GM19023 (cell line): Measurements from ENCODE around the gene ATR.
"Not testable (repeated sequence)": the region's sequence is repeated elsewhere in the genome, so short reads cannot be mapped to it uniquely, and the experiment has no call there.

Experiments used
- ATAC-seq: cut with Tn5 transposase; IDR thresholded peaks from one replicate; pipeline ENCODE4 v1.9.1; 2021; ENCODE audit warnings: mild to moderate bottlenecking, moderate library complexity; ENCODE audit not compliant: unreplicated experiment

The ATR gene

DNA sequence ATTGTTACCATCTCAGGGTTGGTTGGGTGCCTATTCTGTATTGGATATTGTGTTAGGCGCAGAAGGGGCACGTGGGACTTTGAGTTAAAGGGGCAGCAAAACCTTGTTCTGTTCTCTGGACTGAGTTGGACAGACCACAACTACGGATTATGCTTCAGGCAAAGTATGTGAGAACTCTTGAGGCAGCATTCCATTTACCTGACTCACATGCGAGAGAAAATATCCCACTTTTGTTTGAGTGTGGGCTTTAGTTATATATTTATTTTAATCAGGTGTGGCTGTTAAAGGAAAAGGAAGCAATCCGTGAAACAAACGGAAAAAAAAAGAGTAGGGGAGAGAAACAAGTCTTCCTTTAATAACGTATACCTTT is 17.0 kb upstream of the ATR start:
- no peak for ATAC-seq

DNA sequence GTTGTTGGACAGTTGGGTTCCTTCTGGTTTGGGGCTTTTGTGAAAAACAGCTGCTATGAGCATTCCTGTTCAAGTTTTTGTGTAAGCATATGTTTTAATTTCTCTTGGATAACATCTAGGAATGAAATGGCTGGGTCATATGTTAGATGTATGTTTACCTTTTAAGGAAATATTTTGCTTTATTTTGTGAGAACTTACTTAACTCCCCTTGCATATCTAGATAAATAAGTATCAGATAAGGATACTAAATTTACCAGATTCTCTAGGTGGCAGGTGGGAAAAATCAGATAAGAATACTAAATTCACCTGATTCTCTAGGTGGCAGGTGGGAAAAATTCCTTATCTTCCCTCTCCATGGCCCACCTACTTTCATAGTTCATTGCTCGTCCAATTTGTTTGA is 16.6 kb upstream of the ATR start:
- no peak for ATAC-seq

DNA sequence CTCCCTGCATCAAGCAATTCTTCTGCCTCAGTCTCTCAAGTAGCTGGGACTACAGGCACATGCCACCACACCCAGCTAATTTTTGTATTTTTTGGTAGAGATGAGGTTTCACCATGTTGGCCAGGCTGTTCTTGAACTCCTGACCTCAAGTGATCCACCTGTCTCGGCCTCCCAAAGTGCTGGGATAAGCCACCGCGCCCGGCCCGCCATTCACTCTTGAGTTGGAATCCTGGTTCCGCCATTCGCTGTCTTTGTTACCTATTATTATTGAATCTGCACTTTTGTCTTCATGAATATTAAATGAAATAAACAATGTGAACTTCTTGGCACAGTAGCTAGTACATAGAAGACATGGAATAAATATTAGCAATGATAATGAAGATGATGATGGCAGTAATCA is 13.7 kb upstream of the ATR start:
- ATAC-seq = not testable (repeated sequence)

DNA sequence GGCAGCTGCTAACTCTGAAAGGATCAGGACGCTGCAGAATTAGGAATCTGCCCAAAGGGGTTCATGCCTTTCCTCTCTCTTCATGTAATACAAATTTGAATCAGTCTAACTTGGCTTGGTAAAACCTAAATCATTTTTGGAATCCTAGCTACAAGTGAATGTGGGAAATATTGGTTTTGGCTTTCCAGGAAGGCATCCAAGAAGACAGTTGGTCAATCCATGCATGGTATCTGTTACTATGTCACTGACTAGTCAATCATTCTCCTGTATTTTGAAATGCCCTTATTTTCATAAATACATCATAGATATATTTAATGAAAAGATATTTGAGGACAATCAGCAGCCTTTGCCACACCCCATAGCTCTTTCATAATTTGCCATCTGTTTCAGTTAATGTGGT is 10.2 kb upstream of the ATR start:
- no peak for ATAC-seq

DNA sequence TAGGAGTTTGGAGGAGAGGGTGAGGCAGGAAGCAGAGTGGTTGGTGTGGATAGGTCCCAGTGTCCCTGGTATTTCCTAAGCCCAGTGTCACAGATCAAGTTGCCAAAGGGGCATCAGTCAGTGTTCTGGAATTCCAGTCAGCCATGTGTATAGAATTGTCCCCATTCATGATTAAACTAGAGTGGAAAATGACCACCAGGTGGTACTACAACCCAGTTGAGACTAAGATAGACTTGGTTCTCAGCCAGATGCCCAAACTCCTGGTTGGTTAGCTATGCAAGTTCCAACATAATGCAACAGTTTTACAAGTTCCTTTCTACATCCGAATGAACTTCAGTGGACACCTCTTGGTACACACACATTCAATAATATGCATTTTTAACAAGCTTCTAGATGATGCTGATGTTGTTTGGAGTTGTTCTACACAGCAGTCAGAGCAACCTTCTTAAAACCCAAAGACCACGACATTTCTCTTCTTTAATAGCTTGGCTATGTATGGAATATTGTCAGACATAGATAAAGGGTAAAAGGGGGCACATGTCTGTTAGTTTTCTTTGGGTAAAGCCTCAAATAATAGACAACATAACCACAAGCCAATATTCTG is 8.4 kb upstream of the ATR start:
- no peak for ATAC-seq

DNA sequence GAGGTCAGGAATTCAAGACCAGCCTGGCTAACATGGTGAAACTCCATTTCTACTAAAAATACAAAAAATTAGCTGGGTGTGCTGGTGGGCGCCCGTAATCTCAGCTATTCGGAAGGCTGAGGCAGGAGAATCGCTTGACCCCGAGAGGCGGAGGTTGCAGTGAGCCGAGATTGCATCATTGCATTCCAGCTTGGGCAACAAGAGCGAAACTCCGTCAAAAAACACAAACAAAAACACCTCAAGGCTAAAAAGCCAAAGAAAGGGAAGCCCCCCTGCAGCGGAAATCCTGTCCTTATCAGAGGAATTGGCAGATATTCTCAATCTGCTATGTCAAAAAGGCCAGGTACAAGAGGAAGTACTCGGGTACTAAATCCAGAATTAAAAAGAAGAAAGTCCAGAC is 2.5 kb upstream of the ATR start:
- ATAC-seq = not testable (repeated sequence)

DNA sequence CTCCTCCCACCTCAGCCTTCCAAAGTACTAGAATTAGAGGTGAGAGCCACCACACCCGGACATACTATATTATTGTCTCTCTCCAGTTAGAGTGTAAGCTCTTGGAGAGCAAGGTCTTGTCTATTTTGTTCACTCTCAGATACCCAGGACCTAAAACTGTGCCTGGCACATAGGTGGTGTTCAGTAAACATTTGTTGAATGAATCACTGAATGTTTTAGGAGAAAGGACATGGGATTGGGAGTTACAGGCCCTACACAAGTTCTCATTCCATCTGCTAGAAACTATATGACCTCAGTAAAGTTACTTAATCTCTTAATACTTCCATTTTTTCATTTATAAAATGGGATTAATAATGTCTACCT is 1.5 kb upstream of the ATR start:
- ATAC-seq = no peak

DNA sequence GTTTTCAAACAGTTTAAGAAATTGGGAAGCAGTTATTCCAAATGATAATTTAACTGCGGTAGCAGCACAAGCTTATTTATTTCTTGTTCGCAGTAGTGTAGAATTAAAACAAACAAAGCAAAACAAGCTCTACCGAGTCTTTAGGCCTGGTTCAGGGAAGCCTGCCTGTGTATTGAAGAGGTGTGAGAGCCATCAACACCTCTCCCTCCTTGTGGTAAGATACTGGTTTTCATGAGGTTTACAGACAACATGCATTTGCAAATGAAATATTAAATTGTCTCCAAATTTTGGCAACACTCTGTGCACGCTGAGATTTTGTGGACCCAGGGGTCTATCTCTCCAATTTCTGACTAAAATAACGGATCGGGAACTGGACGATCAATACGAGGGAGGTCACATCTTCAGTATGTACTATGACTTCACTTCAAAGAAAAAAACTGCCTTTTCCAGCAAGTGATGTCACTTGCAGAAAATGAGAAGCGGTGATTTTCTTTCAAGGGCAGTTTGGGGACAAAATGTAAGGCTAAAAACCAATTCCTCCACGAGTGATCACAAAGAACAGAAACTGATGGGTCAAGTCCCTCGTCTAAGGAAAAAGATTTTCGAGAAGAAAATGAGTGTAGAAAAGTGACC is 721 bp downstream of the ATR start:
- no peak for ATAC-seq

DNA sequence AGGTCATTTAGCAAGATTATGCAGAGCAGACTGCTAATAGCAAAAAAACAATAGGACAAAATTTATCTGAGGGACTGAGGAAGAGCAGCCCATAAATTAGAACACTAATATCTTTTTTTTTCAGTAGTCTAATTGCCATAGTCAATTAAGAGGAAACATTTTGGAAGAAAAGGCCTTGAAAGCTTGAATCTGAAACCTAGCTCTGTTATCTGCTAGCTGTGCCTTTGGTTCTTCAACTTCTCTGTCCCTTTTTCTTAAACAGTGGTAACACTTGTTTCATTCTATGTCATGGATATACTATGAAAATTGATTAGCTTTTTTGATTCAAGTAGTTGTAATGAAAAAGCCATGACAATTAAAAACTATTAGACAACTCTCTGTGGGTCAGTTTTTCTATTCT is 1.7 kb downstream of the ATR start:
- ATAC-seq = no peak

DNA sequence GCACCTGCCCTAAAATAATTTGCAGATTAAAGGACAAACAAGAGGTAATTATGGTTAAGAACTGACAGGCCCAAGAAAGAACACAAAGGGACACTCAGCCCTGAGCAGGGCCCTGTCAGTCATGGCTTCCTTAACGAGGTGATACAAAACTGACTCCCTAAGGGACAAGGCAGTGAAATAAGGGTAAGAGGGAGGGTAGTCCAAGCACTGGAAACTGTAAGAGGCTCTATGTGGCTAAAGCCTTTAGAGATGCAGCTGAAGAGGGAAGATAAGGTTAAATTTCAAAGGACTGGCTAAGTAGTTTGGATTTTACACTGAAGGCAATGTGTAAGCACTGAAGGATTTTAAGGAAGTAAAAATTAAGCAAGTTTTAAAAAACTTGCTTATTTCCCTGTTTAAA is 3.9 kb downstream of the ATR start:
- ATAC-seq = no peak

DNA sequence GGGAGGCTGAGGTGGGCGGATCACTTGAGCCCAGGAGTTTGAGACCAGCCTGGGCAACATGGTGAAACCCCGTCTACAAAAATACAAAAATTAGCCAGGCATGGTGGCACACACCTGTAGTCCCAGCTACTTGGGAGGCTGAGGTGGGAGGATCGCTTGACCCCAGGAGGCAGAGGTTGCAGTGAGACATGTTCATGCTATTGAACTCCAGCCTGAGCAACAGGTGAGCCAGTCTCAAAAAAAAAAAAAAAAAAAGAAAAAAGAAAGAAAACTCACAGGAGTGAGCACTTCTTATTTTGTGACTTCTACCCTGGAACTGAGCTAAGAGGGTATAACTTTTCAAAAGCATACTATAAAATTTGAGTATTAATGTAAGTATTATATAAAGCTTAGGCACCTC is 4.3 kb downstream of the ATR start:
- not testable (repeated sequence) for ATAC-seq

DNA sequence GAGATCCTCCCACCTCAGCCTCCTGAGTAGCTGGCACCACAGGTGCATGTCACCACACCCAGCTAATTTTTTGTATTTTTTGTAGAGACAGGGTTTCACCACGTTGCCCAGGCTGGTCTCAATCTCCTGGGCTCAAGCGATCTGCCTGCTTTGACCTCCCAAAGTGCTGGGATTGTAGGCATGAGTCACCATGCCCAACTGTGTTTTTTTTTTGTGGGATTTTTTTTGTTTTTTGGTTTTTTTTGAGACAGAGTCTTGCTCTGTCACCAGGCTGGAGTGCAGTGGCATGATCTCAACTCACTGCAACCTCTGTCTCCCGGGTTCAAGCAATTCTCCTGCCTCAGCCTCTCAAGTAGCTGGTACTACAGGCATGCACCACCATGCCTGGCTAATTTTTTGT is 9.1 kb downstream of the ATR start:
- not testable (repeated sequence) for ATAC-seq

DNA sequence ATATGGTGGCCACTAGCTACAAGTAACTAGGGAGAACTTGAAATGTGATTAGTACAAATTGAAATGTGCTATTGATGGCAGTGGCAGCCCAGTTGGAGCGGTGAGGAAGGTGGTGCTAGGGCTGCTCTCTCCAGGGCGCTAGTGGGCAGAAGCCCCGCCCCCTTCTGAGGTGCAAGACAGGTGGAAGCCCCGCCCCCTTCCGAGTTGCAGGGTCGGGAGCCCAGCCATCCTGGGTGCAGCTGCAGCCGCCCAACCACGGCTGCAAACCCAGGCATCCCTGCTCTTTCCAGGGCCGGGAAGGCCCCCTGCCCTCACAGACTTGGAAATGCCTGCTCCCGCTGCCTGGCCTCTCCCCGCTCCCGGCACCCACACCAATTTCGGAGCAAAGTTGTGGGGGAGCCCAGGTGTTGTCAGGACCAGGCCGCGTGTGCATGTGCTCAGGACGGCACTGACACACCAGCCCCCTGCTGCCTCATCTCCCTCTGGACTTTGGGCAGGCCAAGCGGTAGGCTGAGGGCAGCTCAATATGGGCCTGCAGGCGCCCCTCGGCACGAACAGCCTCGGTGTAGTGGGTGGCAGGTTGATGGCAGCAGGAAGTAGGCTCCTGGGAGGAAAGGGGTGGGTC is 10.0 kb downstream of the ATR start:
- ATAC-seq = no peak

DNA sequence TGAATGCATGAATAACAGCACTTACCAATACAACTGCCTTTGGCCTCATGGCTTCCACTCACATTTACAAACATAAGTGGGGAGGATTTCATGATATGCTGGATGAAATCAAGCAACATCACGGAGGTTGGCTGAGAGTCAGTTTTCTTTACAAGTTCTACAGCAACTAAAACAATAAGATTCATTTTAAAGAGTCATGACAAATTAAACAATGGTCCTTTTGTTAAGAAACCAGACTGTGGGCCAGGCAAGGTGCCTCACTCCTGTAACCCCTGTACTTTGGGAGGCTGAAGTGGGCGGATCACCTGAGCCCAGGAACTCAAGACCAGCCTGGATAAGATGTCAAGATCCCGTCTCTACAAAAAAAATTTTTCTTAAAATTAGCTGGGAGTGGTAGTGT is 12.4 kb downstream of the ATR start:
- no peak for ATAC-seq

DNA sequence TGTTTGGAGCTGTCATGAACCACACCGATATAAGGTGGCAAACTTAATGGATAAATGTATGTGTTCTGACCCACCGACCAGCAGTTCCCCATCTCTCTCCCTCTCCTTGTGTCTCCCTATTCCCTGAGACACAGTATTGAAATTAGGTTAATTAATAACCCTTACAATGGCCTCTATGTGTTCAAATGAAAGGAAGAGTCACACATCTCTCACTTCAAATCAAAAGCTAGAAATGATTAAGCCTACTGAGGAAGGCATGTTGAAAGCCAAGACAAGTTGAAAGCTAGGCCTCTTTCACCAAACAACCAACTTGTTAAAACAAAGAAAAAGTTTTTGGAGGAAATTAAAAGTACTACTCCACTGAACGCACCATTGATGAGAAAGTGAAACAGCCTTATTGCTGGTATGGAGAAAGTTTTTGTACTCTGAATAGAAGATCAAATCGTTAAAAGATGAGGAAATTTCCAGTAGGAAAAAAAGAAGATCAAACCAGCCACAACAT is 15.0 kb downstream of the ATR start:
- ATAC-seq = no peak

DNA sequence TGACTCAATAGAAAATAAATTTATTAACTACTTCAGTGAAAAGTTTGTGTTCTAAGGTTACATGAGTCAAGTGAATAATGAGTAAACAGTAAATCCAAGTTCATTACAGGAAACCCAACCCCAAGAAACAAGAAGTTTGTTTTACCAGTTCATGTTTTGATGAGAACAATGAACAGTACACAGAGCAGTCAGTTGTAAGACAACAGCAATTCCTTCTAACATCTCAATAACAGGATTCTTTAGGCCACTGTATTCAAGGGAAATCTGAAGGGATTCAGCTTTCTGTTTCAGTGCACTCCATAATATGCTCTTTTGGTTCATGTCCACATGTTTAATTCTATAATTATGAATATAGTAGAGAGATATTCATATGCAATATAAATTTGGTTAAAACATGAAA is 18.4 kb downstream of the ATR start:
- ATAC-seq = no peak

DNA sequence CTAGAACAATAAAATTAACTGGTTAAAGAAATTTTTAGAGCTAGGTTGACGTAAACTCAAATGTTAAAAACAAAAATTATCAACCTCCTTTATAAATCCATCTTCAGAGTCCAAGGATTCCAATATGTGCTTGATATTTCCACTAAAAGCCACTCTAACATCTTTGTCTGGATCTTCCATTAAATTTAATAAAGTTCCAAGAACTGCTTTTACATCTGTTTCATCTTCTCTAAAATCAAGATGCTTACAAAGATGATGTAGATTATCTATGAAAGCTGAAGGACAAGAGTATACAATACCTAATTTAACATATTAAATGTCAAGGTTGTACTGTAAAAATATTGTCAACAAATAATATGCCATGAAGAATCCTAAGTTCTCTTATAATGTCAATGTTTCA is 24.8 kb downstream of the ATR start:
- ATAC-seq = no peak

DNA sequence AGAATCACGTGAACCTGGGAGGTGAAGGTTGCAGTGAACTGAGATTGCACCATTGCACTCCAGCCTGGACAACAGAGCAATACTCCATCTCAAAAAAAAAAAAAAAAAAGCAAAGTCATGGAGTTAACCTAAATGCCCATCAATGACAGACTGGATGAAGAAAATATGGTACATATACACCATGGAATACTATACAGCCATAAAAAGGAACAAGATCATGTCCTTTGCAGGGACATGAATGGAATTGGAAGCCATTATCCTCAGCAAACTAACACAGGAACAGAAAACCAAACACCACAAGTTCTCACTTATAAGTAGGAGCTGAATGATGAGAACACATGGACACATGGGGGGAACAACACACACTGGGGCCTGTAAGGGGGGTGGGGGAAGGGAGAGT is 26.0 kb downstream of the ATR start:
- not testable (repeated sequence) for ATAC-seq

DNA sequence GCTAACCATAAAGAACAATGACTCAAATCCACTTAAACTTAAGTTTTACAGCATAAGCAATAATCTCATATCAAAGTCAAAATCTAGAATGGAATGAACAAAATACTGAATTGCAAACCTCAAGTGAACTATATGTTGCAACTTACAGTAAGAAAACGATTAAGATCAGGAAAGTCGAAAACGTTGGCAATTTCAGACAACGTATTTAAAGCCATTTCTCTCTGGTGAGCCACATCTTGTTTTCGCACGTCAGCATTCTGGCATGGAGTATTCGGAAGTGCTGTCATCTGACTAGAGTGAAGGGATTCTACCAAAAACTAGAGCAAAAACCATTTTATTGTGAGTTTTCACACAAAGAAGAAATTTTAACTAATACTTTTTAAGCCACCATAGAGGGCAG is 28.5 kb downstream of the ATR start:
- no peak for ATAC-seq

DNA sequence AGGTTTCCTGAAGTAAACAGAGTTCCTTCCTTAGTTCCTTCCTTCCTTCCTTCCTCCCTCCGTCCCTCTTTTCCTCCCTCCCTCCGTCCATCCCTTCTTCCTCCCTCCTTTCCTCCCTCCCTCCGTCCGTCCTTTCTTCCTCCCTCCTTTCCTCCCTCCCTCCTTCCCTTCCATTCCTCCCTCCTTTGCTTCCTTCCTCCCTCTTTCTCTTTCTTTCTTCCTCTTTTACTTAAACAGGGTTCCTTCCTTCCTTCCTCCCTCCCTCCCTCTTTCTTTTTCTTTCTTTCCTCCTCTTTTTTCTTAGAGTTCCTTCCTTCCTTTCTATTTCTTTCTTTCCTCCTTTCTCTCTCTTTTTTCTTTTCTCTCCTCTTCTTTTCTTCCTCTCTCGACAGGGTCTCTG is 35.2 kb downstream of the ATR start:
- no peak for ATAC-seq

DNA sequence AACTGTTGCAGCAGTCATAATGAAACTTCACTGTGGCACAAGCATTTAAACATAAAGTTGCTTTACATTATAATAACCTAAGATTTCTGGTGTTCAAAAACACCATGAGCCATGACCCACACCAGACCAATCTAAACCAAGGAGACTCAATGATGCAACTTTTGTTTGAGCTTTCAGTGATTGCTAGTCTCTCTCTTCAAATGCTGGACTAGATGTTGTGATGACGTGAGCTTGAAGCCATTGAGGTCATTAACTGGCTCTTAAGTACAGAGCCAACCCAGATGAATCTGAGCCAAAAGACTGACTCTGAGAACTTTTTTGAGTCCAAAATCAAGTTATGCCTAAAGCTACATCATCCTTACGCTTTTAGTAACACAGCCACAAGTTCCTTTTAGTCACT is 36.5 kb downstream of the ATR start:
- no peak for ATAC-seq

DNA sequence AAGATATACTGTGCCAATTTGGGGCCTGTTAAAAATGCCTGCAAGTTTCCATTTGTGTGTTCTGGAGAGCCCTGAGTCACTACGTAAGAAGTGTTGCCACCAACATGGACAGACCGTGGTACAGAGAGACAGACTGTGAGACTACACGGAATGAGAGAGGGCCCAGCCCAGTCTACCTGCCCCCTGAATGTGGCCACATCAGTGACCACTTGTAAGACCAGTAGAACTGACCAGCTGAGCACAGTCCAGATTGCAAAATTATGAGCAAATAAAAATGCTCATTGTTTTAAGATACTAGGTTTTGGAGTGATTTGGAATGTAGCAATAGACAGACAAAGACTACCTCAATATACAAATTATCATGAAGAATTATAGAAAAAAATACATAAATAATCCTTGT is 42.0 kb downstream of the ATR start:
- no peak for ATAC-seq

DNA sequence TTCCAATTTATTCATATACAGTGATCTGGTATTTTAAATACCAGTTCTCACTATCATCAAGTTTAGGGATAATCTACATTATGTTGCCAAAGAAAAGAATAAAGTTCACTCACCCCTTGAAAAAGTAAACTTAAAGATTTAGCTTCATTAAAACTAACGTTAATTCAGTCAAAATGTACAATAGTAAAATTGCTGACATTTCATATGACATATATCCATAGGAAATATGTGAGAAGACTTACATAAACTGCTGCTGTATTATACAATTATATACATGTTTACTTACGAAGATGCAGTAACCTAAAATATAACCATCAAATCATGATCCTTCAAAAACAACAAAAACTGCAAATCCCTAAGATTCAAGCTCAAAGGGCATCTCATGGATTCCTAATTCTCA is 44.0 kb downstream of the ATR start:
- ATAC-seq = no peak
